ENCODE data around the gene SEMA4G. TPM values are rescaled to one million over a fixed set of nuclear protein-coding genes. Genes with fewer than 3 reads are reported as not detected.

The SEMA4G gene
- total and polyA plus RNA-seq, 2 of the 8 experiments (the other 6 are each of a cell fraction or from before 2014, with no cell fraction given): 7.1 to 18.2 TPM

DNA sequence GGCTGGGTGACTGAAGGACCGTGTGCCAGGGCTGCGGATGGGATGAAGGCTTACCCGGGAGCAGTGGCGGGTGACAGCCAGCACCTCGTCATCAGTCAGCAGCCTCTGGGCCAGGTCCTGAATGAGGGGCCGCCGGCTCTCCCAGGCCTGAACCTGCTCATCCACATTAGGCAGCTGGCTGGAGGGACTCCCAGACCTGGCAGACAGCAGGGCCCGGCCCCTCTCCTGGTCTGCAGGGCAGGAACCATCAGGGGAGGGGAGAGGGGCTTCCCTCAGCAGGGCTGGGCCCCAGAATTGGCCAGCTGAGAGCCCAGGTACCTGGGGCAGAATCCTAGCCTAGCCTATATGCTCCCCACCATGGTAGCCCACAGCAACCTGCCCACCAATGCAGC, 46.3 kb downstream of the SEMA4G start (continued):
- TF ChIP-seq CHD7 (IDR thresholded peaks at IDR 0.05; ENCODE audit: insufficient replicate concordance, low read length) (no peak), EP300 (IDR thresholded peaks at IDR 0.05; ENCODE audit: borderline replicate concordance in 1 of 2, low read depth in 2 of 2, low read length in 2 of 2) (no peak), CREB1 (IDR thresholded peaks at IDR 0.05) (no peak), FOSL1 (IDR thresholded peaks at IDR 0.05; ENCODE audit: insufficient read depth, low read depth, low read length) (no peak), KDM1A (IDR thresholded peaks at IDR 0.05; ENCODE audit: borderline replicate concordance, low read length) (no peak), MAX (IDR thresholded peaks at IDR 0.05) (no peak), EZH2 (IDR thresholded peaks at IDR 0.05; ENCODE audit: low read depth, low read length, severe bottlenecking) (no peak), TBP (IDR thresholded peaks at IDR 0.05; ENCODE audit: low read depth, low read length) (no peak), TAF1 (IDR thresholded peaks at IDR 0.05; ENCODE audit: low read depth, low read length) (no peak), NANOG (IDR thresholded peaks at IDR 0.05; ENCODE audit: insufficient read depth, low read depth, low read length, poor library complexity, severe bottlenecking) (no peak), SRF (IDR thresholded peaks at IDR 0.05; ENCODE audit: low read depth, low read length) (no peak), NRF1 (IDR thresholded peaks at IDR 0.05; ENCODE audit: low read depth, low read length) (no peak)

All from H1 (cell line).